ENCODE results near the gene LIMA1. TPM values are rescaled to one million over a fixed set of nuclear protein-coding genes. Genes with fewer than 3 reads are reported as not detected.
"Not testable (repeated sequence)": the region's sequence is repeated elsewhere in the genome, so short reads cannot be mapped to it uniquely, and the experiment has no call there.

LIMA1 gene
- total RNA-seq, 1 donor from 2014 or later, result 115 TPM

GRCh38 chr12:50252977-50253602, 30.2 kb downstream of the LIMA1 start:
- Mint-ChIP-seq H3K27me3 (ENCODE audit: low read depth) (no peaks in the 10 kb centered on the region), H3K9me3 (no peaks in the 10 kb centered on the region), H3K36me3 (no peaks in the 10 kb centered on the region), H3K4me1 (peaks cover 34% of the 10 kb centered on the region), H3K4me3 (no peak overlapping the region), H3K27ac (peak overlapping the region; percentile 89)
- TF ChIP-seq CTCF (IDR thresholded peaks at IDR 0.05; ENCODE audit: unreplicated experiment), result no peak
- DNase-seq (ENCODE audit: low spot score in 2 of 2, unreplicated experiment in 2 of 2), result no peak

- H3K27ac Mint-ChIP-seq, result peak overlapping the region; percentile 89
- H3K9me3 Mint-ChIP-seq, result no peaks in the 10 kb centered on the region
- TF ChIP-seq CTCF (IDR thresholded peaks at IDR 0.05; ENCODE audit: unreplicated experiment), result no peak
- no peaks in the 10 kb centered on the region for H3K27me3 Mint-ChIP-seq (ENCODE audit: low read depth)
- H3K36me3 Mint-ChIP-seq, result peaks cover 2% of the 10 kb centered on the region
- no peak overlapping the region for H3K4me3 Mint-ChIP-seq
- no peak for DNase-seq (ENCODE audit: low spot score in 2 of 2, unreplicated experiment in 2 of 2)
- H3K4me1 Mint-ChIP-seq, result peaks cover 26% of the 10 kb centered on the region
Measured at GRCh38 chr12:50251619-50252252, 31.6 kb downstream of the LIMA1 start.

GRCh38 chr12:50249464-50250182, 33.7 kb downstream of the LIMA1 start:
- Mint-ChIP-seq H3K27me3 (ENCODE audit: low read depth) (no peaks in the 10 kb centered on the region), H3K4me3 (no peak overlapping the region), H3K27ac (peak overlapping the region; percentile 73), H3K36me3 (peaks cover 5% of the 10 kb centered on the region), H3K9me3 (no peaks in the 10 kb centered on the region), H3K4me1 (peaks cover 32% of the 10 kb centered on the region)
- no peak for TF ChIP-seq CTCF (IDR thresholded peaks at IDR 0.05; ENCODE audit: unreplicated experiment)
- no peak for DNase-seq (ENCODE audit: low spot score in 2 of 2, unreplicated experiment in 2 of 2)

DNA sequence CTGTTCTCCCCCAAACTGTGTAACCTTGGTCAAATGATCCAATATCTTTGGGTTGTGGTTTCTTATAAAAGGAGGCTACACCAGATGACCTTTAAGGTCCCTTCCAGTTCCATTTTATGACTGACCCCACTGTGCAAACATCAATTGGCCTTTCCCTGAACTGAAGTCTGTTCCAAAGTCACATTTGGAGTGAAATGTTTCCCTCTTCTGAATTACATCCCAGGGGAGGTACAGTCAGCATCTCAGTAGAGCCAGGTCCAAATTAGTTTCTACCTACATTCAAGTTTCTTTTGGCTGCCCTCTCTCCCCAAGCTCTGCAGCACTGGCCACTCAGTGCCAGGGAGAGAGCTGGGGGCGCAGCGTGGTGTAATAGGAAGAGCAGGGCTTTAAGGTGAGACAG, 34.4 kb downstream of the LIMA1 start:
- H3K9me3 Mint-ChIP-seq, result no peaks in the 10 kb centered on the region
- peaks cover 27% of the 10 kb centered on the region for H3K4me1 Mint-ChIP-seq
- H3K27me3 Mint-ChIP-seq (ENCODE audit: low read depth), result no peaks in the 10 kb centered on the region
- no peak for TF ChIP-seq CTCF (IDR thresholded peaks at IDR 0.05; ENCODE audit: unreplicated experiment)
- H3K27ac Mint-ChIP-seq, result no peak overlapping the region
- H3K4me3 Mint-ChIP-seq, result no peak overlapping the region
- DNase-seq (ENCODE audit: low spot score in 2 of 2, unreplicated experiment in 2 of 2), result no peak
- H3K36me3 Mint-ChIP-seq, result peaks cover 6% of the 10 kb centered on the region

DNA sequence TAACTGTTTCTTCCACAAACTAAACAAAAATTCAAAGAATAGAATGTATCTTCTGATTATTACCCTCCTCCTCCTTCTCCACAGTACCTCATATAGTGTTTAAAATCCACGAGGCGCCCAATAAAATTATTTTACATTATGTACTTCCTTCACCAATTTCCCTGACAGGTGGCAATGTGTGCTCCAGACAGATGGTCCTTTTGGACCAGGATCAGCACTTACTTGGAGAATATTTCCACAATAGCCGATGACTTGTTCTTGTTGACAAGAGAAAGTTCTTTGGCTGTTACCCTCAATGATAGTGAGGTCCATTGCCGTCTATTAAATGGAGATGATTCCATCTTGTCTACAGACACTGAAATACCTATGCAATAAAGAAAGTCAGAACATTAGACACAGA, 34.9 kb downstream of the LIMA1 start:
- Mint-ChIP-seq H3K27me3 (ENCODE audit: low read depth) (no peaks in the 10 kb centered on the region), H3K27ac (no peak overlapping the region), H3K9me3 (no peaks in the 10 kb centered on the region), H3K36me3 (peaks cover 6% of the 10 kb centered on the region), H3K4me1 (peaks cover 30% of the 10 kb centered on the region), H3K4me3 (no peak overlapping the region)
- no peak for TF ChIP-seq CTCF (IDR thresholded peaks at IDR 0.05; ENCODE audit: unreplicated experiment)
- DNase-seq (ENCODE audit: low spot score in 2 of 2, unreplicated experiment in 2 of 2), result no peak

DNA sequence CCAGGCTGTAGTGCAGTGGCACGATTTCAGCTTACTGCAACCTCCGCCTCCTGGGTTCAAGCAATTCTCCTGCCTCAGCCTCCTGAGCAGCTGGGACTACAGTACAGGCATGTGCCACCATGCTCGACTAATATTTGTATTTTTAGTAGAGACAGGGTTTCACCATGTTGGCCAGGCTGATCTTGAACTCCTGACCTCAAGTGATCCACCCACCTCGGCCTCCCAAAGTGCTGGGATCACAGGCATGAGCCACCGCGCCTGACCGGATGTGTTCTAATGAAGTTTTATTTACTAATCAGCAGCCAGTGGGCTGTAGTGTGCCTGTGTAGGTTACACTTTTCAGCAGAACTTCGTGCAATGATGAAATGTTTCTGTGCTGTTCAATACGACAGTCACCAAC, 35.7 kb downstream of the LIMA1 start:
- H3K4me1 Mint-ChIP-seq, result peaks cover 34% of the 10 kb centered on the region
- not testable (repeated sequence) for H3K27ac Mint-ChIP-seq; DNase-seq (ENCODE audit: low spot score in 2 of 2, unreplicated experiment in 2 of 2); H3K36me3 Mint-ChIP-seq; H3K9me3 Mint-ChIP-seq; H3K4me3 Mint-ChIP-seq; H3K27me3 Mint-ChIP-seq (ENCODE audit: low read depth)

All from mesothelial cell of epicardium (in vitro differentiated cells).